ENCODE results near the gene TAOK1.
A peak's percentile ranks its signal among the peaks of the same experiment; 100 is the strongest.

The TAOK1 gene

GRCh38 chr17:29591737-29592608 lies 201.8 kb downstream of the TAOK1 start:
- DNase-seq (ENCODE audit: low spot score), result peak; percentile 92
- in situ Hi-C loops (cut with MboI; ENCODE audit: low pct_unique_long_range_greater_than_20kb, low sequenced_read_pairs, unreplicated experiment), result no loop called here
- TF ChIP-seq CTCF (IDR thresholded peaks at IDR 0.05; ENCODE audit: extremely low read depth, insufficient read depth, missing control alignments), result peak; percentile 98

- no peak for TF ChIP-seq CTCF (IDR thresholded peaks at IDR 0.05; ENCODE audit: extremely low read depth, insufficient read depth, missing control alignments)
- in situ Hi-C loops (cut with MboI; ENCODE audit: low pct_unique_long_range_greater_than_20kb, low sequenced_read_pairs, unreplicated experiment), result no loop called here
- peak; percentile 72 for DNase-seq (ENCODE audit: low spot score)
Observed at GRCh38 chr17:29592850-29593551, 202.8 kb downstream of the TAOK1 start, which contains the start of gene ANKRD13B. ANKRD13B (plus strand) TSS chr17:29593132; CDS start chr17:29593622, 490 bp downstream.

- peak; percentile 35 for TF ChIP-seq CTCF (IDR thresholded peaks at IDR 0.05; ENCODE audit: extremely low read depth, insufficient read depth, missing control alignments)
- in situ Hi-C loops (cut with MboI; ENCODE audit: low pct_unique_long_range_greater_than_20kb, low sequenced_read_pairs, unreplicated experiment), result no loop called here
- DNase-seq (ENCODE audit: low spot score), result peak; percentile 37
Observed at GRCh38 chr17:29593591-29594518, 203.7 kb downstream of the TAOK1 start.

GRCh38 chr17:29594519-29595090 lies 204.4 kb downstream of the TAOK1 start:
- in situ Hi-C loops (cut with MboI; ENCODE audit: low pct_unique_long_range_greater_than_20kb, low sequenced_read_pairs, unreplicated experiment), result no loop called here
- no peak for TF ChIP-seq CTCF (IDR thresholded peaks at IDR 0.05; ENCODE audit: extremely low read depth, insufficient read depth, missing control alignments)
- DNase-seq (ENCODE audit: low spot score), result no peak

- in situ Hi-C loops (cut with MboI; ENCODE audit: low pct_unique_long_range_greater_than_20kb, low sequenced_read_pairs, unreplicated experiment), result no loop called here
- DNase-seq (ENCODE audit: low spot score), result no peak
- TF ChIP-seq CTCF (IDR thresholded peaks at IDR 0.05; ENCODE audit: extremely low read depth, insufficient read depth, missing control alignments), result no peak
Observed at GRCh38 chr17:29595107-29595942, 205.2 kb downstream of the TAOK1 start.

Measured in GM13977 (cell line).